Measurements from ENCODE around the gene SYT6.

The SYT6 gene, protein sequence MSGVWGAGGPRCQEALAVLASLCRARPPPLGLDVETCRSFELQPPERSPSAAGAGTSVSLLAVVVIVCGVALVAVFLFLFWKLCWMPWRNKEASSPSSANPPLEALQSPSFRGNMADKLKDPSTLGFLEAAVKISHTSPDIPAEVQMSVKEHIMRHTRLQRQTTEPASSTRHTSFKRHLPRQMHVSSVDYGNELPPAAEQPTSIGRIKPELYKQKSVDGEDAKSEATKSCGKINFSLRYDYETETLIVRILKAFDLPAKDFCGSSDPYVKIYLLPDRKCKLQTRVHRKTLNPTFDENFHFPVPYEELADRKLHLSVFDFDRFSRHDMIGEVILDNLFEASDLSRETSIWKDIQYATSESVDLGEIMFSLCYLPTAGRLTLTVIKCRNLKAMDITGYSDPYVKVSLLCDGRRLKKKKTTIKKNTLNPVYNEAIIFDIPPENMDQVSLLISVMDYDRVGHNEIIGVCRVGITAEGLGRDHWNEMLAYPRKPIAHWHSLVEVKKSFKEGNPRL

DNA sequence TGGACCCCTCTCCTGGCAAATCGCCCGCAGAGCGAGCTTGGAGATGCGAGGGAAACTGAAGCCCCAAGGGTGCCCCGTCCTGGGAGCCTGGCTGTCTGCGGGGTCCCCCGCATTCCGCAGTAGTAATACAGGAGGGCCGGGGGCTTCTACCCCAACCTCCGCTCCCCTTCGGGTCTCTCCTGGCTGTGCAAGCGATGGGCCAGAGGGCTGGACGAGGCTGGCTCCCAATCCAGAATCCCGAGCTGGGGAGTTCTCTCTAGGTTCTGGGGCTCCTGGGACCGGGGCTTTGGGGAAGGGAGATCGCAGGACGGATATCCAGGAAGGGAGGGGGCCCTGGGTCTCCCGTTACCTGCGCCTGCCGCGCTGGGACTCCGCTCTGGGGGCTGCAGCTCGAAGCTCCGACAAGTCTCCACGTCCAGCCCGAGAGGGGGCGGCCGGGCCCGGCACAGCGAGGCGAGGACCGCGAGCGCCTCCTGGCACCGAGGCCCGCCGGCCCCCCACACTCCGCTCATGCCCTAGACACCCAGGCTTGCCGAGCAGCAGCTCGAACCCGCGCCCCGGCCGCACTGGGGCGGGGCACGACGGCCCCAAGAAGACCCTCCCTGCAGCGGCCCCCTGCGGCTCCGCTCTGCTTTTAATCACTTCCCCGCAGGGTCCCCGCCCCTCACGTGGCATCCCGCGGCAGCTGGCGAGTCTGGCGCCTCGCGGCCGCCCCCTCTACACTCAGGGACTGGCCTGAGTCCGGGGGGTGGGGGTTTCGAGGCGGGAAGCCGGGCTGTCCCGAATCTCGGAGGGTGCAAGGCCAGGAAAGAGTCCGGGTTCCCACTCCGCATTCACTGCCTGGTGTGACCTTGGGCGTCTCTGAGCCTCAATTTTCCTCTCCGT lies at the start of gene SYT6:
SYT6 (minus strand) TSS at position 609 of the 885 bp plus-strand sequence; CDS start at position 512, 97 bp downstream.
- no peak for DNase-seq (ENCODE audit: low spot score)

- no peak for DNase-seq (ENCODE audit: low spot score)
These were observed 47.8 kb upstream of the SYT6 start for GRCh38 chr1:114201486-114201885.

- no peak for DNase-seq (ENCODE audit: low spot score)
These were observed 45.4 kb upstream of the SYT6 start for GRCh38 chr1:114199017-114199594.

DNA sequence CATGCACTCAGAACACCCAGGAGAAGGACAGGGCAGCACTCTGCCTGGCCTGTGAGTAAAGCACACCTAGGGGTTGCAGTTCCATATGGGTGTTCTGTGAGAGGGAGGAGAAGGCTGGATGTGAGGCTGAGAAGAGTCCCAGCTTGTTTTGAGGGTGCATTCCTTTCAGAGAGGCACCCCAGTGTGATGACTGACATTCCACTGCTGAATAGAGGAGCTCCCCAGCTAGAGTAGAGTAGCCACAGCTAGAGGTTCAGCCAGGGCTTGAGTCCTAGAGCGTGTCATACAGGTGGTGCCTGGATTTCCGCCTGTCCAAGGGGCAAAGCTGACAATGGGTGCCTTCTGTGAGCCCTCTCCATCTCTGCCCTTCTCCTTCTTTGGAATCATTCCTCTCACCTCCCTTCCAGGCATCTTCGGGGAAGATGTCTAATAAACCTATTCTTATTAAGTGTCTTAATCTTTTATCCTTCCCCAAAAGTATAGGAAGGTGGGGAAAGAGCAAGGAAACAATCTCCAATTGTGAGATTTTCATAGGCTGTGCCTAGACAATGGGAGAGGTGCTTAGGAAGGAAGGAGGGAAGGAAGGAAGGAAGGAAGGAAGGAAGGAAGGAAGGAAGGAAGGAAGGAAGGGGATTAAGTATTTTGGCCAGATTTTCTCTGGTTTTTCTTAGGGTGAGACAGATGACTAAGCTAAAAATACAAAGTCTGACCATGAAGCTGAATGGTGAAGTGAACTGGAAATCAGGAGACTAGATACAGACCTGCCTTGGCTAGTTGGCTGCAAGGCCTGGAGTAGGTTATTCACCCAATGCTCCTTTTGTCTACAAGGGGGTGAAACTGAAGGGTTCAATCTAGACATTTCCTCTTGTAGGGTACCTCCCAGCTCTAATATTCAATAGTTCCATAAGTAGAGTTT lies 43.6 kb upstream of the SYT6 start:
- DNase-seq (ENCODE audit: low spot score): no peak

DNA sequence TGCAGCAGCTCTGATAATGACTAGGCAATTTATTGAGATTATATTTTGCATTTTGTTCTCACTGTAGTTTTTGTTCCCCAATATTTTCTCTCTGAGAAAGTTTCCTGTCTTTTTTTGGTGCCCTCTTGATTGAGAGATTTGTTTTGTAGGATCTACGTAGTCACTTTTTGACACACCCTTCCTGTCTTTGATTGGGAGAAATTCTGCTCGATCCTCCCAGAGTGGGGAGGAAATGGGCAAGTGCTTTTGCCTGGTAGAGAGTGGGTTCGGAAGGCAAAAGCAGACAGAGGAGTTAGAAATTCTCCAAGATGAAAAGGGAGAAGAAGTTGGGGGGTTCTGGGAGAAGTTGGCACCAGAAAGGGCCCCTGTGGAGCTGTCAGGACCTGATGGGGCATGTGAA lies 42.1 kb upstream of the SYT6 start:
- DNase-seq (ENCODE audit: low spot score): no peak

GRCh38 chr1:114192328-114192727 lies 38.7 kb upstream of the SYT6 start:
- no peak for DNase-seq (ENCODE audit: low spot score)

- DNase-seq (ENCODE audit: low spot score): no peak
These were observed 35.7 kb upstream of the SYT6 start for GRCh38 chr1:114189398-114189797.

GRCh38 chr1:114181356-114181755 lies 27.7 kb upstream of the SYT6 start:
- no peak for DNase-seq (ENCODE audit: low spot score)

GRCh38 chr1:114180742-114181141 lies 27.1 kb upstream of the SYT6 start:
- DNase-seq (ENCODE audit: low spot score): no peak

- DNase-seq (ENCODE audit: low spot score): peak; percentile 82
These were observed 25.3 kb upstream of the SYT6 start for GRCh38 chr1:114178936-114179335.

- DNase-seq (ENCODE audit: low spot score): no peak
These were observed 23.6 kb upstream of the SYT6 start for GRCh38 chr1:114177282-114177681.

- DNase-seq (ENCODE audit: low spot score): no peak
These were observed 22.7 kb upstream of the SYT6 start for GRCh38 chr1:114176366-114176765.

- no peak for DNase-seq (ENCODE audit: low spot score)
These were observed 20.0 kb upstream of the SYT6 start for GRCh38 chr1:114173680-114174079.

- DNase-seq (ENCODE audit: low spot score): no peak
These were observed 15.8 kb upstream of the SYT6 start for GRCh38 chr1:114169509-114169908.

- DNase-seq (ENCODE audit: low spot score): no peak
These were observed 13.6 kb upstream of the SYT6 start for GRCh38 chr1:114167226-114167625.

- no peak for DNase-seq (ENCODE audit: low spot score)
These were observed 11.3 kb upstream of the SYT6 start for GRCh38 chr1:114164840-114165543.

DNA sequence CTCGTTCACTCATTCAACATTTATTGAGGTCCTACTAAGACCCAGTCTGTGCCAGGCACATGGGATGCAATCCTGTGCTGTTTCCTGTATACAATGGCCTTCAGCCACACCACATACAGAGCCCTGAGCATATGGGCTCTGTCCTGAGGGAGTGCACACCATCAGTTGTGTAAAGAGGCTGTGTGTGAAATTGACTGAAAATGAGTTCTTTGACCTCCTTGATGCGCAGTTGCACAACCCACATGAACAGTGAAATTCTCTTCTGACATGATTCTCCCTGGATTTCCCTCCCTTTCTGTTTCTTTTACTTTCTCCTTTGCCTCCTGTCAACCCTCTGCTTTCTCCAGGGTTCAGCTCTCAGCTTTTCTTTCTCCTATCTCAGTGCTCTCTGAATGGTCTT lies 6.3 kb upstream of the SYT6 start:
- DNase-seq (ENCODE audit: low spot score): no peak

DNA sequence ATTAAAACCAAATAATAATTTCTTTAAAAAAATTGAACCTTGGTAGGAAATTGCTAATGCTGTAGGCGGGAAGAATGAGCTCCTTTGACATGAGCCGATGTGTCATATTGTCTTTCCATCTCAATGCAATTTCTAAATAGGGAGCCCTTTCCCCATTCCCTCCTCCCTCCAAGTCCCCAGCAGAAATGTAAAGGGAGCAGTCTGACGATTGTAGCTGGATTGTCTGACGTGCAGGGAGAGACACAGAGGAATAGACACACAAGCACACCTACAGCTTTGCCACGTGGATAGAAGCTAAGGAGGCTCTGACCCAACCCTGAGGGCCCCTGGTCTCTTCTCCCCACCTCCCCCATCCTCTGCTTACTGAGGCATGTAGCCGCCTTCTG lies 3.6 kb upstream of the SYT6 start:
- no peak for DNase-seq (ENCODE audit: low spot score)

- DNase-seq (ENCODE audit: low spot score): no peak
These were observed 3.0 kb upstream of the SYT6 start for GRCh38 chr1:114156538-114157274.

DNA sequence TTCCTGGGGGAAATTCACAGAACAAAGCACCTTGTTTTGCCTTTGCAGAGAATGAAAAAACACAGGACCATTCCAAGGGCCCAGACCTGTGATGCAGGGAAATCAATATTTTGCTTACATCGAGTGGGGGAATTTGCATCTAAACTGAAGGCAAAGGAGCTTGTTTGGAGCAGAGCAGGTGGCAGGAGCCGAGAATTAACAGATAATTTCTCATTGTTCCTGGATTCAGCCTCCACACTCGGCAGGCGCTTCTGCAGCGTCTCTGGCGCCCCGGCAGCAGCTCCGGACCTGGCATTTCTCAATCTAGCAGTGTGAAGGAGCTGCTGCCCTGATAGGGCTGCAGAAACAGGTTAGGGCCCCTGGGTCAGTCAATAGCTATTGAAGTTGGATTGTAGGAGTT lies 2.0 kb upstream of the SYT6 start:
- no peak for DNase-seq (ENCODE audit: low spot score)

All from kidney tubule cell (primary cell).